Measurements from ENCODE around the gene PIK3R3.

PIK3R3 gene

GRCh38 chr1:46030074-46030870 lies 102.2 kb downstream of the PIK3R3 start:
- no peak for DNase-seq (ENCODE audit: low read depth in 4 of 4, low spot score in 1 of 4)

GRCh38 chr1:46027788-46028573 lies 104.4 kb downstream of the PIK3R3 start:
- DNase-seq (ENCODE audit: low read depth in 4 of 4, low spot score in 1 of 4) = no peak

GRCh38 chr1:46026531-46026930 lies 105.9 kb downstream of the PIK3R3 start:
- no peak for DNase-seq (ENCODE audit: low read depth in 4 of 4, low spot score in 1 of 4)

GRCh38 chr1:46021046-46021996 lies 111.1 kb downstream of the PIK3R3 start:
- no peak for DNase-seq (ENCODE audit: low read depth in 4 of 4, low spot score in 1 of 4)

GRCh38 chr1:46020010-46020409 lies 112.4 kb downstream of the PIK3R3 start:
- DNase-seq (ENCODE audit: low read depth in 4 of 4, low spot score in 1 of 4) = no peak

GRCh38 chr1:46019348-46019747 lies 113.1 kb downstream of the PIK3R3 start:
- DNase-seq (ENCODE audit: low read depth in 4 of 4, low spot score in 1 of 4) = no peak

GRCh38 chr1:46017876-46018503 lies 114.4 kb downstream of the PIK3R3 start:
- DNase-seq (ENCODE audit: low read depth in 4 of 4, low spot score in 1 of 4) = no peak

- no peak for DNase-seq (ENCODE audit: low read depth in 4 of 4, low spot score in 1 of 4)
These were observed 118.8 kb downstream of the PIK3R3 start for GRCh38 chr1:46013581-46013980.

- no peak for DNase-seq (ENCODE audit: low read depth in 4 of 4, low spot score in 1 of 4)
These were observed 120.2 kb downstream of the PIK3R3 start for GRCh38 chr1:46012236-46012635.

- DNase-seq (ENCODE audit: low read depth in 4 of 4, low spot score in 1 of 4) = no peak
These were observed 121.2 kb downstream of the PIK3R3 start for GRCh38 chr1:46011121-46011695.

GRCh38 chr1:46010611-46011010 lies 121.8 kb downstream of the PIK3R3 start:
- no peak for DNase-seq (ENCODE audit: low read depth in 4 of 4, low spot score in 1 of 4)

- DNase-seq (ENCODE audit: low read depth in 4 of 4, low spot score in 1 of 4) = no peak
These were observed 123.8 kb downstream of the PIK3R3 start for GRCh38 chr1:46008585-46008984.

GRCh38 chr1:46005594-46005993 lies 126.8 kb downstream of the PIK3R3 start:
- no peak for DNase-seq (ENCODE audit: low read depth in 4 of 4, low spot score in 1 of 4)

GRCh38 chr1:46004492-46004891 lies 127.9 kb downstream of the PIK3R3 start:
- DNase-seq (ENCODE audit: low read depth in 4 of 4, low spot score in 1 of 4) = no peak

GRCh38 chr1:46003315-46003714 lies 129.1 kb downstream of the PIK3R3 start:
- no peak for DNase-seq (ENCODE audit: low read depth in 4 of 4, low spot score in 1 of 4)

- DNase-seq (ENCODE audit: low read depth in 4 of 4, low spot score in 1 of 4) = no peak
These were observed 129.8 kb downstream of the PIK3R3 start for GRCh38 chr1:46002551-46003150.

- no peak for DNase-seq (ENCODE audit: low read depth in 4 of 4, low spot score in 1 of 4)
These were observed 131.2 kb downstream of the PIK3R3 start for GRCh38 chr1:46001081-46001785.

- DNase-seq (ENCODE audit: low read depth in 4 of 4, low spot score in 1 of 4) = no peak
These were observed 132.9 kb downstream of the PIK3R3 start for GRCh38 chr1:45999507-45999906.

GRCh38 chr1:45998020-45998617 lies 134.3 kb downstream of the PIK3R3 start:
- no peak for DNase-seq (ENCODE audit: low read depth in 4 of 4, low spot score in 1 of 4)

Measured in stimulated activated CD4-positive, alpha-beta T cell treated with anti-CD3 and anti-CD28 coated beads, Interleukin-1b, Interleukin-23, amount 100 ng/mL, for 24 hours (primary cell).